Stimulated activated CD8-positive, alpha-beta memory T cell treated with anti-CD3 and anti-CD28 coated beads, Interleukin-15, amount 100 ng/mL, for 48 hours (primary cell): ENCODE results near the gene SLC25A12.

Experiments used
- DNase-seq, 2 donors: peaks; one replicate each; pipeline ENCODE4 v3.0.0-alpha.2; 2020; ENCODE audit warnings: low read depth in 2 of 2

The SLC25A12 gene

DNA sequence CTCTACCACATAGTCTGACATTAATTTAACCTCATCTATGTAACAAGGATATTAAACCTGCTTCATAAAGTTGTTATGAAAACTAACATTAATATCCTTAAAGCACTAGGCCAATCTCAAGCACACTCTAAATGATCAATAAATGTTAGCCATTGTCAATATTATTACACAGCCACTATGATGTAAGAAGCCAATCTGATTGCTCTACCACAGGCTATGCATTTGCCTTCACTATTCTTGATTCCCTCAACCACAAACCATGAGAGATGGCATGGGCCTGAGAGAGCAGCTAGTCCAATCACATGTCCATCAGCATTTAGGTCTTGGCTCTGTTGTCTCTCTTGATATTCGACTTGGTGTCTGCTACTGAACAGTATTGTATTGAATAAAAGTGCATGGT, 4.2 kb downstream of the SLC25A12 start:
- no peak for DNase-seq

DNA sequence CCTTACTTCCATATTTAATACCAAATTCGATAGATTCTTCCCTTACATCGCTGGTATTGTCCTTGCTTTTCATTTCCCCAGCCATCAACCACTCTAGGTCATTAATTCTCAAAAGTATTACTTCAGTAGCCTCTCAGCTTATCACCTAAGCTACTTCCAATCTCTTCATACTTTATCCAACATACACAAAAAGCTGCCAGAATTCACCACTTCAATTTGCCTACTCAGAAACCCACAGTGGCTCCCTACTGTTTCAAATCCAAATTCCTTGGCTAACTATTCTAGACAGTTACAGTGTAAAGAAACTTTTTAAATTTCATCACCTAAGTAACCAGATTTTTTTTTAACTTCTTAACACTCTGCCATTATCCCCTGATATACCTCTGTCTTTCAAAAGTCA, 4.7 kb downstream of the SLC25A12 start:
- no peak for DNase-seq

DNA sequence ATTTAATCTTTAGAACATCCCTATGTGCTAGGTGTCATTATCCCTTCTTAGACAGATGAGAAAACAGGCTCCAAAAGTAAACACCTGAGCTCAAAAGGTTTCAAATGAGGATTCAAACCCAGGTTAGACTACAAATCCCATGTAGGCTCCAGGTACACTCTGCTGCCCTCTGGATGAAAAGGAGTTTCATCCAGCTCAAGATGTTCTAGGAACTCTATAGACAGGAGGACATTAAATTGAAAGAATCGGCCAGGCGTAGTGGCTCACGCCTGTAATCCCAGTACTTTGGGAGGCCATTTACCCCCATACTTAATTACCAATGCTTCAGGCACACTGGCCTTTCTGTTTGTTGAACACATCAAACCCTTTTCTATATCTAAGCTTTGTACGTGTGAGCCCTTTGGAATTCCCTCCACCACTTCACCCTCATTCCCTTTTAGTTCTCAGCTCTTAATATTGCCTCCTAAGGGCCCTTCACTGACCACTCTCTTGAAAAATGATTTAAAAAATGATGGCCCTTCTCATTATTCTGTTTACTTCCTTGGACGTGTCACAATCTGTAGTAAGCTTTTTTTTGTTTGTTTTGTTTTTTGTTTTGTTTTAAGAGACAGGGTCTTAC, 10.7 kb downstream of the SLC25A12 start:
- no peak for DNase-seq

DNA sequence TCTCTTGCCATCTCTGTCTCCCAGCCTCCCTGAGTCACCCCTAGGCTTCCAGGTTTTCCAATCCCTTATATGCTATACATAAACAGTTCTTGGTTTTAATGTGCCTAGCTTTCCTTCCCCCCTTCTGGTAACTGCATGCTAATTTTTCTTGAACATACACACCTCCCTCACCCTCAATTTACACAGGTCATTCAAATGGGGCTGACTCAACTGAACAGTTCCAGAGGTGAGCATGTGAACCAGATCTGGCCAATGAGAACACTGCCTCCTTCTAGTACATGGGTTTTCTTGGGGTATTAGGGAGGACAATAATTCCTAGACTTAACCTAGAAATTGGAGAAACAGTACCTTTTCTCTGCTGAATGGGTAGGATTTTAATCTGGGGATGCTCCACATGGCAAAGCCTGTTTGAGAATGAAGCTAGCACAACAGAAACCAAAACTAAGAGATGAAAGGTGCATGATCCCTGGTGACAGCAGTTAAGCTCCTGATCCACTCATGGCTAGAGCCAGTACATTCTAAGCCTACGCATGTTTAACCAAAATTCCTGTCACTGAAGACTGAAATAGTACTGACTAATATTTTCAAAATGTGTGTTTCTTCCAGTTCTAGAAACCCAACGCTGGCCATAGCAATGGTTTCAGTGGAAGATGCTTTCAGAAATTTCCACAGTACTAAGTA, 11.8 kb downstream of the SLC25A12 start:
- no peak for DNase-seq

DNA sequence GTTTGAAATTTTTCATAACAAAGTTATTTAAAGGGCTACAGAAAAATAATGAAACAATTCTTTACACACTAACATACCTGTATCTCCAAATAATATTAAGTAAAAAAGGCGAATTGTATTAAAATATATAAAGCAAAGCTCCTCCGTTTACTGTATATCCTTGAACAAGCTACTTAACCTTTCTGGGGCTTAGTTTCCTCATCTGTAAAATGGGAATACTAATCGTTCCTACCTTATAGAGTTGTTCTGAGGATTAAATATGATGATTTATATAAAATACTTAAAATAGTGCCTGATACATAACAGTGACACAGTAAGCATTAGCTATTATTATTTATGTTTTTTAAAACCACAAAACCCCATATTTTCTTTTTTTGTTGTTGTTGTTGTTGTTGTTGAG, 13.3 kb downstream of the SLC25A12 start:
- no peak for DNase-seq

DNA sequence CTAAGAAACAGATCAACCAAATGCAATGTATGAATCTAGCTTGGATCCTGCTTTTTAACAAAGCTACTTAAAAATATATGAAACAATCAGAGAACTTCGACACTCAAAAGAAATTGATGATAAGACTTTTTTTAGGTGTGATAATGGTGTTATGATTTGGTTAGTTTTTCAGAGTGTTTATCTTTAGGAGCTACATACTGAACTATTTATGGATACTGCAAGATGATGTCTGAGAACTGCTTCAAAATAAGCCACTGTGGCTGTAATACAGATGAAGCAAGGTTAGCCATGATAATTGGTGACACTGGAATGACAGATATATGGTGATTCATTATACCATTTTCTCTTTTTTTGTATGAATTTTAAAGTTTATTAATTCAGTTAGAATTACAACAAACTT, 14.2 kb downstream of the SLC25A12 start:
- DNase-seq: no peak

DNA sequence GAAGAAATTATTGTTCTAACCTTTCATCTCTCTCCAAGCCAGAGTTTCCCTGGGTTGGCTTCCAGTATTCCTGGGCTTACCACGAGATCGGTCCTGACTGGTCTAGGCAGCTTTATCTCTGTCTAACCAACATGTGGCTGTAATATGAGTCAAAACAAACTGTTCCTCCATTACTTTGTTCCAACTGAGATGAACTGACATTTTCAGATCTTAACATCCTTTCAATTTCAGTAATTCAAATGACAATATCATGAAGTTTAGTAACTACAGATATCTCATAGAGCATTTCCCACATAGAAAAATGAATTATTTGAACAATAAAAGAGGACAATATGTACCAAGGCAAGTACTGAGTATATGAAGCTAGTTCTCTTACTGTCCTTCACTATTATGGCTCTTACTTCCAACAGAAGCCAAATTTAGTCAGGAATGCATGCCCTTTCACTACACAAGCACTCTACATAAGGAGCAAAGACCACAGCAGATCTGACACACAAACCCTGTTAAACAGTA, 15.5 kb downstream of the SLC25A12 start:
- no peak for DNase-seq

DNA sequence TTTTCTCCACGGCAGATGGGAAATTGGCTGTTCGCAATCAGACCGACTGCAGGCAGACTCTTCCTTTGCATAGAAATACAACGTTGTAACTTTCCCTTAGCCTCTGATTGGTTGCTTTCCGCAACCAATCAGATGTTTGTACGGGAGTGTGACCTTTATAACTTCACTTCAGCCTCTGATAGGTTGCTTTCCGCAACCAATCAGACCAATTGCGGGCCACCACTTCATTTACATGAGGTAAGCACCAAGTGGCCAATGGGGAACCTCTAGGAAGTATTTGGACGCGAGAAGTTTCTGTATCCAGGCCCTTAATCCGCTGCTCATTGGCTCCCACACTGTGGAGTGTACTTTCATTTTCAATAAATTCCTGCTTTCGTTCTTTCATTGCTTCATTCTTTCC, 19.1 kb downstream of the SLC25A12 start:
- no peak for DNase-seq

DNA sequence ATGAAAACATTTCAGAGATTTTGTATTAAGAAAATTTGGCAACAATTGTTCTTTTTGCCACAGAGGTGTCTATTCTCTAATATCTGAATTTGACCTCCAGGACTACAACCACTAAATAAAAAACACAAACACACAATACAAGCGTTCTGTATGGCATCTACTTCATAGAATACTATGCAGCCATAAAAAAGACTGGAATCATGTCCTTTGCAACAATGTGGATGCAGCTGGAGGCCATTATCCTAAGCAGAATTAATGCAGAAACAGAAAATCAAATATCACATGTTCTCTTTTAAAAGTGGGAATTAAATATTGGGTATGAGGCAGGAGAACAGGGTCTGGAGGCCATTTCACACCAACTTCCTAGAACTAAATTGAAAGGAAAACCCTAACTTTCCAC, 19.5 kb downstream of the SLC25A12 start:
- DNase-seq: no peak

DNA sequence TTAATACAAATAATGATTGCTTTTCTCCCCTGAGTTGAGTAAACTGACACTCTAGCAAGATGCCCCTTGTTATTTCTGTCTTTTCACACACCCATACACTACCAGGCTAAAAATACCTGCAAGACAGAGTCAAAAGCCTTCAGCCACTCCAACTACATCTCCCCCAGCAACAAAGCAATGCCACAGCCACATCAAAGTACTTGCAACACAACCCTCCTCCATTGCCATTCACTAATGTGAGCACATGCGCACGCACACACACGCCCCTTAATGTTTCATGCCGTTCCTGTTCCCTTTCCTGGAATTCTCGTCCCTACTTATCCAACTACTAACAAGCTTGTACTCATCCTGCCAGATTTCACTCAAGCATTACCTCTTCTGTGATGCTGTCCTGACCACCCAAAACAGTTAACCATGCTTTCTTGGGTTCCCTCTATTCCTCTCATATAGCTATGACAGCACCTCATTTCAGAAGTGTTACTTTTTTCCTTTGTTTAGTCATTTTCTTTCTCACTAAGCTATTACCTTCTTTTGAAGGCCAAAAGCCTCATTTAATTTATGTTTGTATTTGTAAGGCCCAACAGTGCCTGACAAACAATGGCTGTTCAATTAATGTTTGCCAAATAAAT, 29.6 kb downstream of the SLC25A12 start:
- DNase-seq: no peak

DNA sequence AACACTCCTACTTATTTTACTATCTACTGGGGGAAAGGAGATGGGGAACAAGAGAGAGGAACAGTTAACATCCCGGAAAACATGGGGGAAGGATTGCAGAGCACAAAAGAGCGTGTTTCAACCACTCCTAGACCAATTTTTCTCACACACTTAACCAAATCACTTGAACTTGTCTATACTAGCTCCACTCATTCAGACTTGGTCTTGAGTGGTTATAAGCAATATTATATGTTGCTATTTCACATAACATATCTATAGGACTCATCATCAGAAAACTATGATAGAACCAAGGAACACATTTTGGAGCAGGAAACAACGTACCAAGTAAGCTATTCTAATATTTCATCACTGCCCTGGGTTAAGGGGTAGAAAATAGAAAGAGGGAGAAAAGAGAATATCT, 31.5 kb downstream of the SLC25A12 start:
- DNase-seq: no peak

DNA sequence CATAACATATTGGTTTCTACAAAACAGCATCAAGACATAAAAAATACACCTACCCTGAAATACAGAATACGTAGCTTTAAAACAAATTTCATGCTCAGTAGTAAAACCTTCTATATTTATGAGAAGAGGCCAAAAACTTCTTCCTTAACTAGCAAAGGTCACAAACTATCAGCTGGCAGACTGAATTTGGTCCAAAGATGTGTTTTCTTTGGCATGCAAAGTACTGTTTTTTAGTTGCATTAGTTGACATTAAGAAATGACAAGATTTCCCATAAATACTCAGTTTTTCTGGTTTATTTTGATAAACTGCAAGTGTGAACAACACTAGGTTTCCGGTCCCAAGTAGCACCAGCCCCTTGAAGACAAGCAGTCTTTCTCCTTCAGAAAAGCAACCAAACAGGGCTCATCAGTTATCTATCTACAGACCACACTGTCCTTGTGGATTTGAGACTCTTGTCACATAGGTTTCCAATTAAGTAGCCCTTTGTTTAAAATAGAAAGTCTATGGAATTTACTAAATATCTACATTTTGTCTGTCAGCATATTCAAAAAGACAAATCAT, 35.6 kb downstream of the SLC25A12 start:
- DNase-seq: no peak

DNA sequence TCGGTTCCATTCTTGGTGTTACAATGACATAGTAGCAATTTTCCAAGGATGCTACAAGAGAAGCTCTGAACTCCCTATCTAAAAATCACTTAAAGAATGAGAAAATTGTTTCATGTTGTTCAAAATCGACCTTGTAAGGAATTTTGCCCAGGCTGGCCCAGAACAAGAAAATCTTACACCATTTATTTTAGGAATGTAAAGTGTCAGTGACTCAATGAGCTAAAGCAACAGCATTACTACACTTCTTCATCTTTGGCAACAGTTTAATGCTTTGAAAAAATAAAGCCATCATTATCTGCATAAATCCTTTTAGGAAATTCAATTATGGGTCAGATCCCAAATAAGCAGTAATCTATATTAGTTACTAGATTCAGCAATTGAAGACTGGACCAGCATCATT, 38.6 kb downstream of the SLC25A12 start:
- no peak for DNase-seq

DNA sequence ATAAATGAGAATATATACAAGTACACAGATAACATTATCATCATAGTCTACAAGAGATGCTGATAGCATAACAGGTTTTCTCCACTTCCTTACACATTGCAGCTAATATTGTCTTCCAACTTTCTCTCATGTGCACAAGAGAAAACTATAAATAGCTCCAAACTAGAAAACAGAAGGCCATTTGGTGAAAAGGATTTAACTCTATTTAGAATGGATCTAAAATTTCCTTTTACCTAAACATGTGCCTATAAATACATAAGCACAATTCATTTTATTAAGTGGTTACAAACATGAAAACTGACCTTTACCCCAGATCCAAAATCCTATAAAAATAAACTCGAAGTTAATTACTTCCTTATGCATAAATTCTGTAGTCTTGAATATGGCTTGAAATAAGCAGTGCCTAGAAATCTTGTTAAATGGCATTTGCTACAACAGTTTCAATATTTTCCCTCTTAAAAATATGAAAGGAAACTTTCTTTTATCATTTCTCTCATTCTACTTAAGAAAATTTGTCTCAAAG, 41.6 kb downstream of the SLC25A12 start:
- DNase-seq: no peak

DNA sequence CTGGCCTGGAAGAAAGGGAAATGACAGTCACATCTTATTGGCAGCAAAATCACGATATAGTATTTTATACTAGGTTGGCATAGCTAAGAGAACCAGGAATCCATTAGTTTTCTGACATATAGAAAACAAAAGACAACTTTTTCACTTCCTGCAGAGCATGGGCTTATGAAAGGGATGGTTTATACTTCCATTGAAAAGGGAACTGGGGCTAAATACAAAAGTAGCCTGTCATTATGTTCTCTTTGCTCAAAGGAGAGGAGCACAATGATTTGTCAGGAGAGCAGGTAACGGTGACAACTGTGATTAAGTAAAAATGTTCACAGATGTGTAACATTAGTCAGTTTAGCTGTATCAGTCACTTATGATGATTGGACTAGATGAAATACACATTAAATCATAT, 46.4 kb downstream of the SLC25A12 start:
- DNase-seq: no peak

DNA sequence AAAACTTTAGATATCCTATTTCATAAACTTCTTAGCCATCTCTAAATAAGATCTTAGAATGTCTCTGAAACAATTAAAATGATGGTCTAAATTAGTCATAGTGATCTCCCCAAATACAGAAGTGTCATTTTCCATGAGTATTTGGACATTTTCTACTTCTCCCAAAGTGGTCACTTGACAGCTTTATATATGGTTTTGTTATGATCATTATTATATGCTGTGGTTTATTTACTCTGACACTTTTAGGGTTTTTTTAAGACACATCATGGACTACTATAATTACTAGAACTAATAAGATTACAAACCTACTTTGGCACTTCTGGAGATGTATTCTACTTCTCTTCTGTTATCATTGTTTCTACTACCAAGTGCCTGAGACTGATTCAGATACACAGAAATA, 47.1 kb downstream of the SLC25A12 start:
- DNase-seq: no peak

DNA sequence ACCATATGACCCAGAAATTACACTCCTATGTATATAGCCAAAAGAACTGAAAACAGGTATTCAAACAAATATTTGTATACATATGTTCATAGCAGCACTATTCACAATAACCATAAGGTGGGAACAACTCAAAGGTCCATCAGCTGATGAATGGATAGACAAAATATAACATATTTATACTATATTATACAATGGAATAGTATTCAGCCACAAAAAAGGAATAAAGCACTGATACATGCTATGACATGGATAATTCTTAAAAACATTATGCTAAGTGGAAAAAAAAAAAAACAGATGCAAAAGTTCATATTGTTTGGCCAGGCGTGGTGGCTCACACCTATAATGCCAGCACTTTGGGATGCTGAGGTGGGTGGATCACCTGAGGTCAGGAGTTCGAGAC, 52.0 kb downstream of the SLC25A12 start:
- DNase-seq: no peak

DNA sequence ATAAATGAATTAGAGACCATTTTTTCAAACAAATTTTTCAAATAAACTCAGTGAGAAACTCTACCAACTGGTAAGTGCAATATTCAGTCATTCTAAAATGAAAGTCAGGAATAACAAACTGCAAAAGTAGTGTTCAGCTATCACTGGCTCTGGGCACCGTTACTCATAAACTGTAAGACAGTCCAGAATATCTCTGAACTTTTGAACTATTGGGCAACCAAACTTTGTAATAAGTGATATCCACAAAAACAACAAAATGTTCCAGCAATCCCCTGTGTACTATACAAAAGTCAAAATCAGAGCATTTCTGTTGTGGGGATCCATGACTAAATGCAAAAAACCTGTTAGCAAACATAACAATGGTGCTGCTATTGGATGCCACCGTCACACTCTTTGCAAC, 56.3 kb downstream of the SLC25A12 start:
- DNase-seq: no peak

DNA sequence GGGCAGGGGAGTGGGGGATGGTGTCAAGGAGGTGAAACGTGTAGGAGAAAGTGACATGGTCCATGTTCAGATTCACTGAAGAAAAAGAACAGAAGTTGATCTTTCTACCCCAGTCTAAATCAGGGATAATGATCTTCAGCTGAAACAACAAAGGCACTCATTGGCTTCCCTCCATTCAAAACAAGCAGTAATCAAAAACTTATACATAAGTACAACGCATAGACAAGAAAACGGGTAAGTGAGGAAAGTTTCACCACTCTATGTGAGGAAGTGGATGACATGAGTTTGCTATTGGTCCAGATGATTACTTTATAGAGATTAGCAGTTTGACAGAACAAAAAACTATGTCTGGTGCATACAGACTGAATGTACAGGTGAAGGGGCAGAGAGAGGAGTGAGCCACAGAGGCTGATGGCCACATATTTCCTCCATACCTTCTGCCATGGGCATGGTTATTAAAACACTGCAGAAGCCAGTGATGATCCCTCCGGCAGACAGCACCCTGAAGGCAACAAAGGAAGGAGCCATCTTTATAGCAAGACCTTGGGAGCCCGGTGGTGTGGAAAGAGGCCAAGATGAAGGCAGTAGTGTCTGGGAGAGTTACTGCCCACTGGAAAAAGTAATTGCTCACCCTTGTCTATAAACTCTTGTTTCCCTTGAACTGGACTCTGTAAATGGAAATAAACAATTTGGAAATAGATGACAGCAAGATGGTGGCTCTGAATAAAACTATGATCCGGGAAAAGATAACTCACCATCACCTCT, 57.7 kb downstream of the SLC25A12 start:
- DNase-seq: no peak

DNA sequence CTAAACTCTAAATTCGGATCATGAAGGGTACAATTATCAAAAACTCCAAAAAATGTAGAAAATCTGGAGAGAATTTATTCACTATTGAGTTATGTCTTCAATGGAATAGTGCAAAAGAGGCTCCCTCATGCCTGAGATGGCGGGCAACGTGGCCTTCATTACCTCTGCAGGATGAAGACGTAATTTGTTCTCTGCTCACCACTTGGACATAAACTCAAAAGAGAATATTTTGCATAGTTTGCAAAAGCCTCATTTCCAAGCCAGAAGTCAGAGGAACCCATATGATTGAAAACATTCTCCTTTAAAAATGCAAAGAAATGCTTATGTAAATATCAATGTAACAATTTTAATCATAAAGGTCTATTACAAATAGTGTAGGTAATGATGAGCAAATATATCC, 58.7 kb downstream of the SLC25A12 start:
- no peak for DNase-seq

DNA sequence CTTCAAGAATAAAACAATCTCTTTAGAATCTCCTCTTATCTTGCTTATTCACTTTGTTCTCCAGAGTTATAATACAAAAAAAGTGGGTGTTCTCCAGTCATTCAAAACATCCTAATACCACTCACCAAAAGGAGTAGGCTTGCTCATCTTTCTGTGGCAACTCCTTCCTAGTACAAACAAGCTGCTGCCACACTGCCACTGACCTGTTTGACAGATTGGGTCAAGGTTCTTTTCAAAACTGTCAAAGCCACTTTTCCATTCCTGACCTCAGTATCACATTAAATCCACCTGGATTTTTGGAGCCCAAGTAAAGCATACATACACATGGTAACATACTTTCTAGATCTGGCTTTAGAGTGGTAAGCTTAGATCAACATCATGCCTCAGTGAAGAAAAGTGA, 59.8 kb downstream of the SLC25A12 start:
- no peak for DNase-seq

DNA sequence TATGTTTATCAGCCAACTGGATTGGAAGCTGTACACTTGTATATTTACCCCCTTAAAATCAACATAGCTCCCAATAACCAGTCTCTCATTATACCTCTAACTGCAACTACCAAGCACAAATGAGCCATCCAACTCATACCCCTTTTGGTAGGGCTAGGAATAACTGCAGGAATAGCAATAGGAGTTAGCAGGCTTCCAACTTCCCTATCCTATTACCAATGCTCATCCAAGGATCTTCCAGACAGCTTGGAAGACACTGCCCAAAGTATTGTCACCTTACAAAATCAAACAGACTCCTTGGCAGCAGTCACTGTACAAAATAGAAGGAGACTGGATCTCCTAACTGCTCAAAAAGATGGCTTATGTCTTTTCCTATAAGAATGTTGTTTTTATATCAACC, 61.6 kb downstream of the SLC25A12 start:
- no peak for DNase-seq
